HG02588 (cell line): Measurements from ENCODE around the gene ALK.

Experiments
- ATAC-seq: cut with Tn5 transposase; IDR thresholded peaks from one replicate; pipeline ENCODE4 v1.9.1; 2021; ENCODE audit warnings: mild to moderate bottlenecking, moderate library complexity; ENCODE audit not compliant: unreplicated experiment

Gene ALK

DNA sequence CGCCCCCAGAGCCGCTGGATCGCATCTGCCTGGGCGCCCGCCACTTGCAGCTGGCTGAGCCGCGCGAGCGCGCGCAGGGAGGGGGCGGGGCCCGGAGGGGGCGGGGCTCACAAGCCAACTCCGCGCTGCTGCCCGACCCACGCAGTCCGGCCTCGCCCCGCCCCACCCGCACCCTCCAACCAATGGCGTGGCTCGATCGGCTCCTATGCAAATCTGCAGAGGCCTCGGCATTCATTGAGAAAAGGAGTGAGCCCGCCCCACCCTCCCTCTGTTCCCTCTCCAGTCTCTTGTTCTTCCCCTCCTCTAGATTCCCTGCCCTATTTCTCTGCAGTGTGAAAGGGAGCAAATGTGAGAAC, at the start of gene ALK:
TSS of gene ALK (minus strand) at position 27 of the 356 bp plus-strand sequence. CDS start 927 bp downstream, outside the sequence.
- ATAC-seq, result peak; percentile 56

DNA sequence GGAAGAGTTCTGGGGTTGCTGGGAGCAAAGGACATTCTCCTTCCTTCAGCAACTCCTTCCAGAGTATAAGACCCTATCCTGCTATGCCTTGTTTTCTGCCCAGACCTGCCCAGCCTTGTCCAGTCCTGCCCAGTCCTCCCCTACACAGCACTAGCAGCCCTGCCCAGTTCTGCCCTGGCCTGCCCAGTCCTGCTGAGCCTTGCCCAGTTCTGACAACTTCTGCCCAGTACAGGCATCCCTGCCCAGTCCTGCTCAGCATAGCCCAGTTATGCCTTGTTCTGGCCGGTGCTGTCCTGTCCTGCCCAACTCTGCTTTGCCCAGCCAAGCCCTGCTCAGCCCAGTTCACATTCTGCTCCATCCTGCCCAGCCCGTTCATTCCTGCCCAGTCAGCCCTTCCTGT, 44.9 kb upstream of the ALK start:
- ATAC-seq, result no peak

DNA sequence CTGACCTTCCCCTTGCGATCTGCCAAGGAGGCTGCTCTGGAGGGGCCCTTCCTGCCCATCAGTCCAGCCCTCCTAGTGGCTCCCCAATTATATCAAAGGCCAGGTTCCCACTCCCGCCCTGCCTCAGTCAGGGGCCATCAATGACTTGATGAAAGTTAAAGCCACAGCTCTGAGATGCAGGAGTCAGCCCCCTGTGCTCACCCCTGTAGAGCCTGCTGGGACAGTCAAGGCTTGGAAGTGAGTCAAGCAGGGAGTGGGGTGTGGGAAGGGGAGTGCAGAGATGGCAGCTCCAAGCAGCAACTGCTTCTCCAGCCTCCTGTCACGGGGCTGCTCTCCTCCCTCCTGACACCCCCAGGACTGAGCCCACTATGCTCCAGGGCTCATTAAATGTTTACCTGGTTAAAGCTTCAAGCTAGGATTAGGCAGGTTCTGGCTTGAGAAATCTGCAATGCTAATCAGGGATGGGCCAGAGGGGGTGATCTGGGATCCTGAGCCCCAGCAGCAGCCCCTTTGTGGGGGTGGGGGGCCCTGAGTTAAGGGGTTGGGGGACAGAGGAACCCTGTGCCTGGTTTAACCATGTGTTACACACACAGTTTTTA, 42.7 kb upstream of the ALK start:
- ATAC-seq, result no peak

DNA sequence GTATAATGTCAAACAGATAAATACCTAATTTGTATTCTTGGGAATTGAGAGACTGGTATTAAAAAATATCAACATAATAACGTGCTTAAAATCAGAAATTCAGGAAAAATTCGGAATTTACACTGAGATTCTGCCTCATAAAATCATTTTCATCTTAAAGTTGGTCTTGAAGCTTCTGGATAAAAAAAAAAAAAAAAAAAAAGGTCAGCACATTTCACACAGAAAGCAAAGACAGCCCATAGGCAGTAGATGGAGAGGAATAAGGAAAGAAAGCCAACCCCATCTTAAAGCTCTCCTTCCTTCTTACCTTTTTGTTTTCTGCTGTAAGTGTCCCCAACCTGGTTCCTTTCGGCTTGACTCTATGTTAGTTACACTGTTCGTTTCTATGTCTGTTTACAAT, 41.5 kb upstream of the ALK start:
- no peak for ATAC-seq

DNA sequence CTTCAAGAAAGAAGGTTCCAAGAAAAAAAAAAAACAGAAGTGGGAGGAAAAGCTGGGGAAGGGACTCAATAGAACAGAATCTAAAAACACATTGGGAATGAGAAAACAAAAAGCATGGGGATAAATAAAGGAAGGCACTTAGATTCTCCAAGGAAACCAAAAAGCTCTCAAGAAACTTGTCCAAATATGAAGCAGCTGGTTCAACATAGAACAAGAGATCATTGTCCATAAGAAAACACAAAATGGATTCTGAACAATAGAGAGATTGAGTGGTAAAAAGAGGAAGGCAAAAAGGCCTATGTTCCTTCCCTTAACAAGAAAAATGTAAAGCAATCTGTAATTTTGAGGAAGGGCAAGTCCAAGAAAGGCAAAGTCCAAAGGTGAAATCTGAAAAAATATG, 32.9 kb upstream of the ALK start:
- no peak for ATAC-seq

DNA sequence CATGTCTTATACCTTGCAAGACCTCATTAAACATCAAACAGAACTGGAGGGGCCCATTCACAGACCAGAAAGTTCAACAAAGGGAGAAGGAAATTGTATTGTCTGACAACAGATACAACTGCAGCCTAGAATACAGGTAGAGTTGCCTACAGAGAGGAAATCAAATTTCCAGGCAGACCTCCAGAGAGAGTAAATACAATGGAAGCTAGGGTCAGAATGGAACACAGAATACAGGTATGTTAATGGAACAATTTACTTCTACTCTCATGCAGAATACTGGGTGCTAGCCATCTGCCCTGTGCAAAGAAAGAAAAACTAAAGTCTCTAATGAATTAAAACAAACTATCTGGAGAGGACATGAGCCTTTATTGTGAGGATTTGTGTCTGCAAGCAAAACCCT, 31.6 kb upstream of the ALK start:
- ATAC-seq, result no peak

DNA sequence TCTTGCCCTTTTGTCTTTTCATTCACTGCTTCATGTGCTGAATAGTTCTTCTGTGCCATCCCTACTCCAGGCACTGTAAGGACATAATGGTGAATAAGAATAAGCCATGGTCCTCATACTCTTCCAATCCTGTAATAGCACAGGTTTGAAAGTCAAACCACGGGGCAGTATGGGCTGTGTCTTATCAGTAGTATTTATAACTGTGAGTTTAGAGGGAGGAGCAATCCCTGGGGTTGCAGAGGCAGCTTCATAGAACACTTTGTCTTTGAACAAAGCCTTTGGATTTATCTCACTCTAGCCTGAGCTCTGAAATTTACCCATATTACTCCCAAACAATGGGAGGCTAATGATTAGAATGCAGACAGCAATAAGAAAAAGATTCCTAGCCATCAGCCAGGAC, 30.2 kb upstream of the ALK start:
- ATAC-seq, result no peak

DNA sequence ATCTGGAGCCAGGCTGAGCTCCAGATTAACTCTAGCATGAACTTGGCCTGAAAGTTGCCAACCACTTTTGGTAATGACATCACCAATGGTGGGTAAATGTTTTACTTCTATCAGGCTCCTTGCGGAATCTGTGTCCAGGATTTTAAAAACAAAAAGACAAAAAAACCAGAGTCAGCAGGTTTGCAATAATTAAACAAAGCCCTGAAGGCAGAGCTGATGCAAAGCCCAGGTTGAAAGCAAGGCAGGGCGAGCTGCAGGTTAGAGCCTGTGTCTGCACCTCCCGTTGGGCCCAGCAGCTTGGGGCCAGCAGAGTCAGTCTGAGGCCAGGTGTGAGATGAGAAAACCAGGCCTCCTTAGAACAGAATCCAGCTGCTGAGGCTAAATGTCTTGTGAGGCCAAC, 29.1 kb upstream of the ALK start:
- ATAC-seq, result no peak

DNA sequence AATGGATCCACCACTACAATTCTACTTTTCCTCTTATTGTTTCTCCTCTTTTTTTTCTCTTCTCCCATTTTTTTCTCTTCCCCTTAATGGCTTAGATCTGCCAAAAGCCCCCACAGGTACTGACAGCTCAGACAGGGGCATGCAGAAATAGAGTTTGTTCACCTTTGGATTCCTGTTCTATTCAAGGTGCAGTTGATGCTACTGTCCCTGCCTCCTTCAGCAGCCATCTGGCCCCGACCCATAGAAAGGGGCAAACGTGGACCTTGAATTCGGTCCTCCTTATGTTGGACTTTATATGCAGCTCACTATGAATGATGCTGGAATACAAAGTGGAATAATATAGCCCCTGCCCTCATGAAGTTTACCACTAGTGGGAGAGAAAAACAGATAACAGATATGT, 27.7 kb upstream of the ALK start:
- no peak for ATAC-seq

DNA sequence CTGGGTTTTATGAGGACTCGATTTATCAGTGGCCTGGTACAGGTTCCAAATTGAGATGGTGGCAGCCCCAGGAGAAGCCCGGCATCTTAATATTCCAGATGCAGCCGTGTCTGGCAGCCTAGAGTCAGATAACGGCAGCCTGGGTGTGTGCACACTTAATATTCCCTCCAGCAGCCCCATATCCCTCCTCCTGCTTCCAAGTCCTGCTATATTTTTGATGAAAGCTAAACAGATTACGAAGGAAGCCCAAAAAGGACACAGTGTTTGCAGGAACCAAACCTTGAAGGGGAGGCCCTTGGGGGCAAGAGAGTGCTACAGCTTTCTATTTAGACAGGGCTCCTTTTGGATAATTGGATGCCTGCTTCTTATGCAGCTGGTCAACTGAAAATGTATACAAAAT, 25.1 kb upstream of the ALK start:
- ATAC-seq, result no peak

DNA sequence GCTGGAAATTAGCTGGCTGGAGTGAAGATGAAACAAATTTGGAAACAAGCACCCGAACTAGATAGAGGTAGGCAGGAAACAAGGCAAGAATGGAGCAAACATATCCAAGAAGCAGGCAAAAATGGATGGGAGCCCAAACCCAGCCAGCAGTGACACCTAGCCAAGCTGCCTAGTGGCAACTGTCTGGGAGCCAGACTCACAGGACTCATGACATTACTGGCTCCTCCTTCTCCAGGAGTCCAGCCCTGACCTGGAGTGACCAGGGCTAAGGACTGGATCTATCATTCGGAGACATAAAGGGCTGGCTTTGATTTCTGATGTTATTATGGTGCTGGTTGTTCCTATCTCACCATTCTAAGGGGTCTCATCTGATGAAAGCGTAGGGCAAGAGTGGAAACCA, 21.3 kb upstream of the ALK start:
- ATAC-seq, result no peak

DNA sequence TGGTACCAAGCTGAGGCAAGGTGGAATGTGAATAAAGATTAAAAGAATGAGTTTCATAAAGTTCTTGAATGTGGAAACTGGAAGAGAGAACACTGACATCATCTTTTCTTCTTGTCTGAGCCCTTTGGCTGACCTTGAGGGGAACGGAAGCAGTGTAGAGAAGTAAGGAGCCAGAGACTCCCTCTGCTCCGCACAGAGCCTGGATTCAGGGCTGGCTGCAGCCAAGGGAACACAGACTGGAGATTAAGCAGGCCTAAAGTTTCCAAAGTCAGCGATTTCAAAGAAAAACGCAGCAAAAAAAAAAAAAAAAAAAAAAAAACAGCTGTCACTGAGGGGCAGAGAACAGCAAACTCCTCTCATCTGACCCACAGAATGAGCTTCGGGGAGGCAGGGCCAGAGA, 19.3 kb upstream of the ALK start:
- no peak for ATAC-seq

DNA sequence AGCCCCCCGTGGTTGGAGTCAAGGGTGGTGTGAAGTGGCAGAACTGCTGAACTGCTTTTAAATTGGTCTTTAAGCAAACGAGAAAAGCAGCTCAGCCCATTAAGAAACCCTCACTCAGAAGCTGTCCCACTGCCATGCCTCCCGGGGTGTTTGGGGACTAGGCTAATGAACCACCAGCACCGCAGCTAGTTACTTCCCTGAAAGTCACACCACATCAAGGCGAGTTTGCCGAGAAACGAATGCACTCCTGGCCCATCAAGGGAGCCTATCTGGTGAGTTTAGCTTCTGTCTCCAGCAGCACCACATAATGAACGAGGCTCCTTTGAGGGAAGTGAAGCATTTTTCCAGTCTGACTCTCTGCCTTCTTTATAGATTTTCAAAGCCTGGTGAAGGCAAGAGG, 14.6 kb upstream of the ALK start:
- no peak for ATAC-seq

DNA sequence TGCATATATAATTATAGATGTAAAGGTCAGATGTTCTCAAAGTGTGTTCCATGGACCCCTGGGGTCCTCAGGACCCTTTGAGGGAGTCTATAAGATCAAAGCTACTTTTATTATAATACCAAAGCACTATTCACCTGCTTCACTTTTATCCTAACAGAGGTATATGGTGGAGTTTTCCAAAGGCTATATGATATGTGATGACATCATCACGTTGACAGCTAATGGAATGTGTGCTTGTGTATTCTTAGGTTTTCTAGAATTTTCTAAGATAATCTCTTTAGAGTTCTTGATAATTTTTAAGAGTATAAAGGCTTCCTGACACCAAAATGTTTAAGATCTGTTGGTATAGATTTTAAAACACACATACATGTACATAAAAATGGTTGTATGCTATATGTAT, 10.4 kb upstream of the ALK start:
- no peak for ATAC-seq

DNA sequence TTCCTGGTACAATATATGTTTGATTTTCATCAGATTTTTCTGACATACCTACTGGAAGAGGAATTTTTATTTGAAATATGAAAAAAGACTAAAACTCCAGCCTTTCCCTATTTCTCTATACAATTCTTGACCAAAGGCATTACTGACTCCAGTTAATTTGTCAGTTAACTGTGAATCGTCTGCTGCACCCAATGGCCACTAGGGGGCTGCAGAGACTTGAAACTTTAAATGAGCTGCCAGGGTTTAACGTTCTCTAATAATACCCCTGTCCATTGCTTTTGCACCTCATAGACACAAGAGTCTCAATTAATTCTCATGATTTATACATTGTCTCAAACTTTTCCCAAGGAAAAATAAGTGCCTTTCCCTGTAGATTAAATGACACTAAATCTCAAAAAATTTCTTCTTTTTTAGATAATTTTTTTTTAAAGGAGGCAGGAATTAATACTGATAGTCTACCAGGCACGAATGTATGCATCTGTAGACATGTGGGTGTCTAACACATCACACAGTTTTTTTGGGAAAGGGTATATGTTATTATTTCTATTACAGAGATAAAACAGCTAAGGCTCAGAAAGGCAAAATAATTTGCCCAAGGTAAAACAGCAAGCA, 1.8 kb upstream of the ALK start:
- ATAC-seq, result no peak

DNA sequence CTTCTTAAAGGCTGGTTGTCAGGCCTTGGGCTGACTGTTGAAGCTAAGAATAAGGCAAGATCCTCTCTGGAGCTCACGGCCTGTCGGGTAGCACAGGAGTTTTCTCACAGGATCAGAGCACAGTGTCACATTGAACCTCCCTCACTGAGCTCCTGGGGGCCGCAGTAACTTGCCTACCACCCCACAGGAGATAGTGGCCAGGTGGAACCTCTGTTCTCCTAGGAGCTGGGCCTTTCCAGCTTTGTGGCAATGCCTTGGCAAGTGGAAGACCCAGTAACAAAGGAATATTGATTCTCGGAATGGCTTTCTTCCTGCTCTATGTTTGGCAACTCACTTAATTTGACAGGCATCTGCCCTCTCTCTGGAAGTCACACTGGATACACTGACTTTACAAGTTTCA, 1.2 kb upstream of the ALK start:
- no peak for ATAC-seq

DNA sequence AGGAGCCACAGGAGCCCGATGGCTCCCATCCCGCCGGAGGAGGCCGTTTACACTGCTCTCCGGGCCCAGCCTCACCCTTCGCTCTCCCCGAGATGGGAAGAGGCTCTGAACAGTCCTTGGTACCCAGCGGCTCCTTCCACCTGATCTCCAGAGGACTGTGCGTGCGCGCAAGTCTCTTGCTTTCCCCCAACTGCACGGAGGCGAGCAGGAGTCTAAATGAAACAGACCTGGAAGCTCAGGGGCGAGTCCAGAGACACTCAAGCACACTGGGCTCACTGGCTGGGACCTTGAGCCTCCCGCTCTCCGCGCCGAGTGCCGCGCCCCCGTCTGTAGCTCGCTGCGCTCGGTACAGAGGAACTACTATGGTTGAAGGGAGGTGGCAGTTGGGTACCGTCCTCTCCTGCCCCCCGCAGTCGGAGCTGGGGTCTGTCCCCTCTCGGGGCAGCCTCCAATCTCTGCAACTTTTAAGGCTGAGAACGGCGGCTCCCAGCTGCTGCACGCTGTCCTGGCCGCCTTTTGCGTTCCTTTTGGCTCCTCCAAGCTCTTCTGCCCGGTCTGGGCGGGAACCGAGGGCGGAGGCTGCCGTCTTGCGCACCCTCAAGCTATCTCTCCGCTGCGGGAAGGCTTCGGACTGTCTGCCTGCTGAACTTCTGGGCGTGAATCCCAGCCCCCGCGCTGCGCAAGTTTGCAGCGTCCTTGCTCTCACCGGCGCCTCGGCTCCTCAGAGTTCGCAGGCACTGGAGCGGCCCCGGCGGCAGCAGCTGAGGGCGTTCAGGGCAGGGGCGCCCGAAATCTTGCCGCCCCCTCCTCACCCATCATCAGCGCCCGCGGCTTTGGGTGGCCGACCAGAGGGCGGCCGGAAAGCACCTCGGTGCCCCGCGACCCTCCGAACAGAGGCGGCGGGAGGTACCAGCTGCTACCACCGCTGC, 491 bp downstream of the ALK start:
- peak; percentile 21 for ATAC-seq

DNA sequence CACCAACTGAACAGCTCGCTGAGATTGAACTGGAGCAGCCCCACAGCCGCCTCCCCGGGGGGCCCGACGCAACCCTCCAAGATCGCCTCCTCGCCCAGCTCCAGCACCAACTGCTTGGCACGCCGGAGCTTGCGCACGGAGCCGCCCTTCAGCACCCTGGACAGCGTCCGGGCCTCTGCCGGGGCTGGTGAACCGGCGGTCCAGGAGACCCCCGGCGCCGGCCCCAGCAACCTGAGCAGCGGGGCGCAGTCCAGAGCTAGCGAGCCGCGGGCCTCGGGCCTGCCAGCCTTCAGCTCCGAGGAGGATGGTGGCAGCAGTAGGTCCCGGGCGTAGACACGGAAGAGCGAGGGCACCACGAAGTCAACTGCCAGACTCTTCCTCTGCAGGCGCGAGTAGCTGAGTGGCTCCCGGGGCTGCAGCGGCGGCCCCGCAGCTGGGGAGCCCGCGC, 1.2 kb downstream of the ALK start:
- no peak for ATAC-seq

DNA sequence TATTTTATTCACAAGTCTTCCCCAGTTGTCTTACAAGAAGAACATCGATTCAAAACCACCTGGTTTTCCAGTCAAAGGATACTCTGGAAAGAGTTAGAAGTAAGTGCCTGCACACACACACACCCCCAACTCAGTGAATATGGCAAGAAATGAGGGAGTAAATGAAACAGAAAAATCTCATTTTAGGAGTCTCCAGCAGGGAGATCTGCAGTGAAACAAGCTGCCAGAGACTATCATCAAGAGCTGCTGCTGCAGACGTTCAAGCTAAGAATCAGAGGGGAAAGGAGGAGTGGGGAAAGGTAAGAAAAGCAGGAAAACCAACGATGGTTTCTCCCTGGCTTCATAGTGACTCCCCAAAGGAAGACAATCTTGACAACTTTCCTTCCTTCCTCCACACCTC, 2.4 kb downstream of the ALK start:
- no peak for ATAC-seq

DNA sequence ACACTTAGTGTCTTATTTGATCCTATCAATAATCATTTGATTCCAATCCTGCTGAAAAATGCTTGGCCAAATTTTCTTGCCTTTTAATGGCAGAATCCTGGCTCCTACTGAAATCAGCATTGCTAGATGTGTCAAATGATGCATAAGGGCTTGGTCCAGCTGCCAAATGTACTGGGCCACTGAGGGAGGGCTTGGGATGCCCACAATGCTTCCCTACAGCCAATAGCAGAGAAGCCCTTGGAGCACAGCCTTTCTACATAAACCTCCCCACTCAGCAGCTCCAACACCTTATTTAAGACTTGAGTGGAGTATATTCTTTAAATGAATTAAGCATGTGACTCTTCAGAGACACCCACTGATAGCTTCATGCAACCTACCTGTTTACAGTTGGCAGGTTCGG, 3.6 kb downstream of the ALK start:
- ATAC-seq, result no peak

DNA sequence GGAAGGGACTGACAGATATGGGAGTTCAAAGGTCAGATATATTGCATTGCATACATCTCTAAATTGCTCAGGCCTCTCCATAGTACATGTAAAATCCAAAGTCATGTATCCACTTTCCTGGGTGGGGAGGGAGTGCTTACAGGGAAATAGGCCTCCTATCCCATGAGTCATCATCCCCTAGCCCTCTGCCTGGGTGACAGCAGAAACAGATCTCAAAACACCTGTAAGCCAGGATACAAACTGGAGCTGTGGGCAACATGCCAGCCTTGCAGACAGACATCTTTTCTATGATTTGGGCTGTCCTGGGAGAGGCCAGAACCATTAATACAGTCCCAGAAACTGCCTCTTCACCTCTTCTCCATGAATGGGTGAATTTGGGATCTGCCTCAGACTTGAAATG, 4.8 kb downstream of the ALK start:
- ATAC-seq, result no peak

DNA sequence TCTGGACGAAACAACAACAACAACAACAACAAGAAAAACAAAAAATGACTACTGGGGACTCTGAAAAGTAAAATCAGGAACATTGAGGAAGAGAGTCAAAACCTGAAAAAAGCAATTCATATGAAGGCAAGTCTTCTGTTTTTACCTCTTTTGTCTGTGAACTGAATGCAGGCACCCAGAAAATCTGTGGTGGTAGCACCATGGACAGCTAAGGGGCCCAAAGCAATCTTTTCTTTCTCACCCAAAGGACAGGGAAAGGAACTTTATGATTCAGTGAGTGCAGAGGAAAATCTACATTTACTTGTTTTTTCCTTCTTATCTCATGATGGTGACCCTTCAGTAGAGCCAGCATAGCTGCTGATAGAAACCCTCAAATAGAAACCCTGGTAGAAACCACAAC, 10.4 kb downstream of the ALK start:
- ATAC-seq, result no peak
